GM12801 (cell line): Measurements from ENCODE around the gene LIG1.

Experiments used
- TF ChIP-seq, protein P1 (sequence below): IDR thresholded peaks from one replicate; pipeline ENCODE4 v1.5.1; 2011; ENCODE audit warnings: control low read depth; ENCODE audit not compliant: insufficient read length; ENCODE audit errors: extremely low read depth

Gene LIG1

GRCh38 chr19:48137411-48137810, 32.7 kb downstream of the LIG1 start:
- TF ChIP-seq, protein P1, sequence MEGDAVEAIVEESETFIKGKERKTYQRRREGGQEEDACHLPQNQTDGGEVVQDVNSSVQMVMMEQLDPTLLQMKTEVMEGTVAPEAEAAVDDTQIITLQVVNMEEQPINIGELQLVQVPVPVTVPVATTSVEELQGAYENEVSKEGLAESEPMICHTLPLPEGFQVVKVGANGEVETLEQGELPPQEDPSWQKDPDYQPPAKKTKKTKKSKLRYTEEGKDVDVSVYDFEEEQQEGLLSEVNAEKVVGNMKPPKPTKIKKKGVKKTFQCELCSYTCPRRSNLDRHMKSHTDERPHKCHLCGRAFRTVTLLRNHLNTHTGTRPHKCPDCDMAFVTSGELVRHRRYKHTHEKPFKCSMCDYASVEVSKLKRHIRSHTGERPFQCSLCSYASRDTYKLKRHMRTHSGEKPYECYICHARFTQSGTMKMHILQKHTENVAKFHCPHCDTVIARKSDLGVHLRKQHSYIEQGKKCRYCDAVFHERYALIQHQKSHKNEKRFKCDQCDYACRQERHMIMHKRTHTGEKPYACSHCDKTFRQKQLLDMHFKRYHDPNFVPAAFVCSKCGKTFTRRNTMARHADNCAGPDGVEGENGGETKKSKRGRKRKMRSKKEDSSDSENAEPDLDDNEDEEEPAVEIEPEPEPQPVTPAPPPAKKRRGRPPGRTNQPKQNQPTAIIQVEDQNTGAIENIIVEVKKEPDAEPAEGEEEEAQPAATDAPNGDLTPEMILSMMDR: no peak

- TF ChIP-seq, protein P1: no peak
Observed at GRCh38 chr19:48136547-48136946, 33.6 kb downstream of the LIG1 start.

- TF ChIP-seq, protein P1: no peak
Observed at GRCh38 chr19:48135411-48135810, 34.7 kb downstream of the LIG1 start.

DNA sequence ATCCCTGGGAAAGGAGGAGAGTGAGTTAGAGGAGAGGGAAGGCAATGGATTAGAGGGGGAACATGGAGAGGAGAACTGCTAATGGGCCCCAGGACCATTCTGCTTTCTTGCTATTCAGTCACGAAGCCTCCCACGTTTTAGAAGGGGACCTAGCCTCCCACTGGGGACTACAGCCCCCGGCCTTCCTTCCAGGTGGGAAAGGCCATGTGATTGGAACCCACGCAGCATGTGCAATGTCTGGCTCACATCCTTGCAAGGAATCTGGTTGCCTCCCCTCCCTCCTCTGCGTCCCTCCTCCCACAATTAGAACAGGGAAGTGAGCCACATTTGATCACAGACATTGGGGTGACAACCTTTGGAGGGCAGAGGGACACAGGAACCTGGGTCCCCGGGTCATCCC, 37.0 kb downstream of the LIG1 start:
- TF ChIP-seq, protein P1: no peak

DNA sequence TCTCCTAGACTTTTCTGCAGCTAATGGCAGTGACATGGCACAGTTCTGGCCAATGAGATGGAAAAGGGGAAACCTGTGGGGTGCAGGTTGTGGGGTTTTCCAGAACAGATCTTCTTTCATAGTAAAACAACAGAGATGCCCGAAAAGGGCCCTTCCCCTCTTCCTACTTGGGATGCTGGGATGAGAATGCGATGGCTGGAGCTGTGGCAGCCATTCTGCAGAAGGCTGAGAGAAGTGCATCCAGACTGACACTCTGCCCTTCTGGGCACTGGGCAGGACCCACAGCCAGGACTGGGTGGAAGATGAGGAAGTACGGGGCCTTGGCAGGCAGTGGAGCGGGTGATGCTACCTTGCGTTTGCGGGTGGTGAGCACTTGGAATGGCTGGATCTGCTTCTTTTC, 42.6 kb downstream of the LIG1 start:
- TF ChIP-seq, protein P1: no peak

- TF ChIP-seq, protein P1: no peak
Observed at GRCh38 chr19:48123907-48124651, 46.1 kb downstream of the LIG1 start.

- TF ChIP-seq, protein P1: no peak
Observed at GRCh38 chr19:48122421-48122820, 47.7 kb downstream of the LIG1 start.
